HCT116 (cell line): ENCODE data around the gene GBF1. TPM values are rescaled to one million over a fixed set of nuclear protein-coding genes. Genes with fewer than 3 reads are reported as not detected.

Experiments
- ATAC-seq: fragments of 200-7000 bp; cut with Tn5 transposase; 2 replicates; pipeline ENCODE4 v1.9.1; 2020; ENCODE audit warnings: mild to moderate bottlenecking, moderate library complexity
- BruUV-seq: library from RNA; stranded (reverse); fragments of 400-500 nt; replicated peaks from 2 replicates; lab custom pipeline; 2021; lab: Mats Ljungman, UMichigan
- CTCF ChIA-PET: fragments of 300-600 bp; sonication (Branson Sonifier 250); formaldehyde crosslinking; loops from one replicate; lab custom pipeline; 2021; ENCODE audit warnings: antibody characterized with exemption; lab: Charles Lee
- POLR2A ChIA-PET: fragments of 300-600, 350-600 bp; sonication (Branson Sonifier 250); formaldehyde crosslinking; loops from one replicate; lab custom pipeline; 2021; ENCODE audit warnings: antibody characterized with exemption; lab: Charles Lee
- RAD21 ChIA-PET, 2 experiments: fragments of 300-600 bp; sonication (Branson Sonifier 250); formaldehyde crosslinking; loops; one replicate each; lab custom pipeline; 2023; ENCODE audit warnings: low total read pairs in 2 of 2; ENCODE audit not compliant: uncharacterized antibody in 2 of 2, unreplicated experiment in 2 of 2, low non-redundant PET in 1 of 2; lab: Charles Lee
- DNase-seq: peaks from one replicate; pipeline ENCODE4 v3.0.0-alpha.2; 2010; ENCODE audit warnings: low read depth, low spot score
- H2AFZ ChIP-seq: fragments of 200-600 bp; shearing (Covaris generic), sonication (generic); 2 replicates; pipeline ENCODE4 v1.6.1; 2017; ENCODE audit warnings: low read depth, mixed run types, mixed read lengths, antibody characterized with exemption, low read length; ENCODE audit not compliant: poor library complexity, severe bottlenecking
- H3K27ac ChIP-seq: 2 replicates; pipeline ENCODE4 v1.5.1; 2012; ENCODE audit warnings: low read depth, low read length
- H3K27me3 ChIP-seq: fragments of 200-600 bp; sonication (generic); 2 replicates; pipeline ENCODE4 v1.6.1; 2016; ENCODE audit warnings: mixed run types, low read length, mixed read lengths; ENCODE audit not compliant: insufficient read depth
- H3K36me3 ChIP-seq, 2 experiments: fragments of 200-500 bp in 1 of 2; fragments of 200-600 bp in 1 of 2; sonication (Bioruptor generic) in 1 of 2; sonication (generic) in 1 of 2; 2 replicates each; pipeline versions ENCODE4 v1.5.1 to v1.6.1; 2014 to 2016; ENCODE audit warnings: low read length in 2 of 2, inconsistent platforms in 1 of 2, mixed read lengths in 1 of 2, mixed run types in 1 of 2; ENCODE audit not compliant: insufficient read depth in 2 of 2, control insufficient read depth in 1 of 2
- H3K4me1 ChIP-seq, 2 experiments: fragments of 200-600 bp in 1 of 2; sonication (generic) in 1 of 2; 2 replicates each; pipeline versions ENCODE4 v1.5.1 to v1.6.1; 2012 to 2017; ENCODE audit warnings: low read length in 2 of 2, inconsistent platforms in 1 of 2, mild to moderate bottlenecking in 1 of 2, mixed read lengths in 1 of 2, mixed run types in 1 of 2, moderate library complexity in 1 of 2; ENCODE audit not compliant: insufficient read depth in 2 of 2, control insufficient read depth in 1 of 2
- H3K4me2 ChIP-seq: fragments of 200-600 bp; sonication (generic); 2 replicates; pipeline ENCODE4 v1.6.1; 2017; ENCODE audit warnings: mixed run types, low read length, mixed read lengths
- H3K4me3 ChIP-seq, 2 experiments: fragments of 200-600 bp in 1 of 2; sonication (generic) in 1 of 2; replicated peaks in 1 of 2; 2 replicates each; pipeline ENCODE4 v1.5.1; 2011 to 2016; ENCODE audit warnings: low read length in 2 of 2, control low read depth in 1 of 2, low read depth in 1 of 2, mild to moderate bottlenecking in 1 of 2, mixed read lengths in 1 of 2, mixed run types in 1 of 2
- H3K79me2 ChIP-seq: fragments of 200-600 bp; sonication (generic); 2 replicates; pipeline ENCODE4 v1.6.1; 2017; ENCODE audit warnings: mild to moderate bottlenecking, mixed run types, low read length, moderate library complexity, mixed read lengths; ENCODE audit not compliant: insufficient read depth
- H3K9ac ChIP-seq: fragments of 200-600 bp; sonication (generic); 2 replicates; pipeline ENCODE4 v1.6.1; 2016; ENCODE audit warnings: low read length, mixed read lengths
- H3K9me2 ChIP-seq: fragments of 200-600 bp; sonication (generic), shearing (Covaris generic); 2 replicates; pipeline ENCODE4 v1.6.1; 2017; ENCODE audit warnings: mixed run types, mild to moderate bottlenecking, moderate library complexity; ENCODE audit not compliant: insufficient read depth
- H3K9me3 ChIP-seq, 2 experiments: fragments of 200-500 bp in 1 of 2; fragments of 200-600 bp in 1 of 2; sonication (Bioruptor generic) in 1 of 2; sonication (generic) in 1 of 2; 2 replicates each; pipeline ENCODE4 v1.6.1; 2014 to 2017; ENCODE audit warnings: low read length in 2 of 2, mixed read lengths in 2 of 2, inconsistent platforms in 1 of 2, low read depth in 1 of 2, mild to moderate bottlenecking in 1 of 2, mixed run types in 1 of 2, moderate library complexity in 1 of 2; ENCODE audit not compliant: control insufficient read depth in 1 of 2, insufficient read depth in 1 of 2
- H4K20me1 ChIP-seq: fragments of 200-600 bp; sonication (generic), shearing (Covaris generic); 2 replicates; pipeline ENCODE4 v1.6.1; 2017; ENCODE audit warnings: mixed run types, mild to moderate bottlenecking, moderate library complexity; ENCODE audit not compliant: insufficient read depth
- CEBPB ChIP-seq: IDR thresholded peaks from 2 replicates; pipeline ENCODE4 v1.6.1; 2012; ENCODE audit warnings: low read depth
- EGR1 ChIP-seq: IDR thresholded peaks from 2 replicates; pipeline ENCODE4 v1.6.1; 2012; ENCODE audit warnings: low read depth
- ELF1 ChIP-seq: IDR thresholded peaks from 2 replicates; pipeline ENCODE4 v1.6.1; 2012; ENCODE audit warnings: low read depth, borderline replicate concordance
- EZH2phosphoT487 ChIP-seq: fragments of 200-600 bp; IDR thresholded peaks from 2 replicates; pipeline ENCODE4 v1.6.1; 2018; ENCODE audit warnings: antibody characterized with exemption, borderline replicate concordance
- JUND ChIP-seq: IDR thresholded peaks from 2 replicates; pipeline ENCODE4 v1.6.1; 2012
- POLR2A ChIP-seq: IDR thresholded peaks from 2 replicates; pipeline ENCODE4 v1.7.0; 2011; ENCODE audit warnings: borderline replicate concordance; ENCODE audit not compliant: insufficient read depth, insufficient read length; ENCODE audit errors: extremely low read depth
- SIN3A ChIP-seq: IDR thresholded peaks from 2 replicates; pipeline ENCODE4 v1.6.1; 2012; ENCODE audit warnings: low read depth
- SP1 ChIP-seq: IDR thresholded peaks from 2 replicates; pipeline ENCODE4 v1.6.1; 2012; ENCODE audit warnings: low read depth
- intact Hi-C: fragments of 100-400 bp; cut with micrococcal nuclease; formaldehyde crosslinking; loops from 2 replicates; pipeline ENCODE4 v1.10.0; 2022
- total RNA-seq: library from RNA; stranded (reverse); gene quantifications from one replicate; pipeline ENCODE4 v1.2.1, GENCODE V29; 2021; ENCODE audit not compliant: unreplicated experiment
- TF ChIP-seq, protein P1 (sequence below): IDR thresholded peaks from 2 replicates; pipeline ENCODE4 v1.6.1; 2012; ENCODE audit warnings: low read depth
- TF ChIP-seq, protein P2 (sequence below): IDR thresholded peaks from 2 replicates; pipeline ENCODE4 v1.6.1; 2012

The GBF1 gene
- total RNA-seq, 1 experiment from 2014 or later: 58.9 TPM

DNA sequence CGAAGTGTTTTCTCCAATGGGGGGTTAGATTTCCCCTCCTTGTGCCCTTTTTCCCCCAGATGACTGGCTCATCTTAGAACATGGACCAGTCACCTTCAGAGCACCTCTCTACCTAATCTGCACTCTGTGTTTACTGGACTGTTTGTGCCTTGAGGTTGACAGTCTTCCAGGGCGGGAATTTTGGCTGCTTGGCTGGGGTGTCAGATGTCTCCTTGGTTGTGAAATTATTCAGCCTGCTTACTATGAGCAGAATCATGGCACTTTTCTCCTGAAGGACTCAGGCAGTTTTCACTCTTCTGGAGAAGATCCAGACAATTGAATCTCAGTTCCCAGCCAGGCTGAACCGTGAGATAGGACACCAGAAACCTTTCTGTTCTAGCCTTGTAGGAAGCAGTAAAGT lies 89.9 kb downstream of the GBF1 start:
- intact Hi-C loops: no loop called here
- Histone ChIP-seq H4K20me1 (no peaks in the 10 kb centered on the region), H3K79me2 (peaks cover 28% of the 10 kb centered on the region; the same call in 1 of the 2 replicates), H2AFZ (no peak overlapping the region), H3K27me3 (no peaks in the 10 kb centered on the region), H3K9me2 (no peaks in the 10 kb centered on the region), H3K36me3 (no peaks in the 10 kb centered on the region), H3K4me3 (no peak overlapping the region), H3K4me1 (no peaks in the 10 kb centered on the region), H3K9ac (no peak overlapping the region), H3K27ac (no peak overlapping the region), H3K4me2 (no peak overlapping the region), H3K9me3 (no peaks in the 10 kb centered on the region)
- no peak for DNase-seq
- TF ChIP-seq POLR2A: no peak
- no TSS peak for BruUV-seq
- no peak for ATAC-seq
- RAD21 ChIA-PET: no interaction called here
- CTCF ChIA-PET: interaction anchor here (1.0 to 1.7 kb wide), 2 partner anchors 103 to 105 kb away, joined by 4 to 7 read pairs; no protein-coding TSS in a partner anchor
- POLR2A ChIA-PET: interaction anchor here (0.6 kb wide), 1 partner anchor 15 kb away, joined by 4 read pairs; no protein-coding TSS in a partner anchor

DNA sequence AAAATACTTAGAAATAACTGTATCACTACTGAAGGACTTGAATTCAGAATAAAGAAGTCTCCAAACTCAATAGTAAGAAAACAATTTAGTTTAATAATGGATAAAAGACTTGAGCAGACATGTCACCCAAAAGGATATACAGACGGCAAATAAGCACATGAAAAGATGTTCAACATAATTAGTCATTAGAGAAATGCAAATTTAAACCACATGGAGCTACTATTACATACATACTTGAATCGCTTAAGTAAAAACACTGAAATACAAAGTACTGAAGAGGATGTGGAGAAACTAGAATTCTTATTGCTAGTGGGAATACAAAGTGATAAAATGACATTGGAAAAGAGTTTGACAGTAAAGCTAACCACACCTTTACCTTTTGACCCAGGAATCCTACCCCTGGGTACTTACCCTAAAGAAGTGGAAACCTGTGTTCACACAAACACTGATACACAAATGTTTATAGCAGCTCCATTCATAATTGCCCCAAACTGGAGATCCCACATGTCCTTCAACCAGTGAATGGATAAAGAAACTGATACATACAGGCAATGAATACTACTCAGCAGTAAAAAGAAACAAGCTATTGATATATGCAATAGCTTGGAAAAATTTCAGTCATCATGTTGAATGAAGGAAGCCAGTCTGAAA lies 95.8 kb downstream of the GBF1 start:
- Histone ChIP-seq H3K9me2 (no peaks in the 10 kb centered on the region), H4K20me1 (no peaks in the 10 kb centered on the region), H3K9me3 (no peaks in the 10 kb centered on the region), H3K9ac (no peak overlapping the region), H3K27ac (no peak overlapping the region), H3K27me3 (no peaks in the 10 kb centered on the region), H3K4me2 (no peak overlapping the region), H3K4me1 (peaks cover 0 to 10% of the 10 kb centered on the region in 2 experiments; a peak in 2 of 4 replicates), H3K4me3 (no peak overlapping the region), H2AFZ (no peak overlapping the region), H3K36me3 (peaks cover 0 to 9% of the 10 kb centered on the region in 2 experiments; a peak in 2 of 4 replicates), H3K79me2 (no peaks in the 10 kb centered on the region)
- no peak for ATAC-seq
- ChIA-PET CTCF (interaction anchor here (1.4 to 1.9 kb wide), 3 partner anchors 11 to 111 kb away, joined by 7 to 9 read pairs (median 7); no protein-coding TSS in a partner anchor), POLR2A (no interaction called here), RAD21 (no interaction called here)
- BruUV-seq: no TSS peak
- intact Hi-C loops: no loop called here
- DNase-seq: no peak
- TF ChIP-seq, protein P1, sequence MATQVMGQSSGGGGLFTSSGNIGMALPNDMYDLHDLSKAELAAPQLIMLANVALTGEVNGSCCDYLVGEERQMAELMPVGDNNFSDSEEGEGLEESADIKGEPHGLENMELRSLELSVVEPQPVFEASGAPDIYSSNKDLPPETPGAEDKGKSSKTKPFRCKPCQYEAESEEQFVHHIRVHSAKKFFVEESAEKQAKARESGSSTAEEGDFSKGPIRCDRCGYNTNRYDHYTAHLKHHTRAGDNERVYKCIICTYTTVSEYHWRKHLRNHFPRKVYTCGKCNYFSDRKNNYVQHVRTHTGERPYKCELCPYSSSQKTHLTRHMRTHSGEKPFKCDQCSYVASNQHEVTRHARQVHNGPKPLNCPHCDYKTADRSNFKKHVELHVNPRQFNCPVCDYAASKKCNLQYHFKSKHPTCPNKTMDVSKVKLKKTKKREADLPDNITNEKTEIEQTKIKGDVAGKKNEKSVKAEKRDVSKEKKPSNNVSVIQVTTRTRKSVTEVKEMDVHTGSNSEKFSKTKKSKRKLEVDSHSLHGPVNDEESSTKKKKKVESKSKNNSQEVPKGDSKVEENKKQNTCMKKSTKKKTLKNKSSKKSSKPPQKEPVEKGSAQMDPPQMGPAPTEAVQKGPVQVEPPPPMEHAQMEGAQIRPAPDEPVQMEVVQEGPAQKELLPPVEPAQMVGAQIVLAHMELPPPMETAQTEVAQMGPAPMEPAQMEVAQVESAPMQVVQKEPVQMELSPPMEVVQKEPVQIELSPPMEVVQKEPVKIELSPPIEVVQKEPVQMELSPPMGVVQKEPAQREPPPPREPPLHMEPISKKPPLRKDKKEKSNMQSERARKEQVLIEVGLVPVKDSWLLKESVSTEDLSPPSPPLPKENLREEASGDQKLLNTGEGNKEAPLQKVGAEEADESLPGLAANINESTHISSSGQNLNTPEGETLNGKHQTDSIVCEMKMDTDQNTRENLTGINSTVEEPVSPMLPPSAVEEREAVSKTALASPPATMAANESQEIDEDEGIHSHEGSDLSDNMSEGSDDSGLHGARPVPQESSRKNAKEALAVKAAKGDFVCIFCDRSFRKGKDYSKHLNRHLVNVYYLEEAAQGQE: no peak
- no peak for TF ChIP-seq JUND
- TF ChIP-seq ELF1: no peak
- TF ChIP-seq SIN3A: no peak
- no peak for TF ChIP-seq EGR1
- no peak for TF ChIP-seq CEBPB
- TF ChIP-seq, protein P2, sequence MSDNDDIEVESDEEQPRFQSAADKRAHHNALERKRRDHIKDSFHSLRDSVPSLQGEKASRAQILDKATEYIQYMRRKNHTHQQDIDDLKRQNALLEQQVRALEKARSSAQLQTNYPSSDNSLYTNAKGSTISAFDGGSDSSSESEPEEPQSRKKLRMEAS: no peak
- no peak for TF ChIP-seq SP1
- TF ChIP-seq EZH2phosphoT487: no peak
- TF ChIP-seq POLR2A: no peak
